Thoracic aorta endothelial cell (primary cell): Measurements from ENCODE around the gene DBNDD2. TPM values are rescaled to one million over a fixed set of nuclear protein-coding genes. Genes with fewer than 3 reads are reported as not detected.

Source experiments
- small RNA-seq: library from RNA; depleted of rRNA; stranded (forward); fragments of <200 nt; gene quantifications from one replicate; pipeline ENCODE3, GENCODE V24; 2012
- total RNA-seq: library from RNA; depleted of rRNA; stranded (reverse); fragments of >200 nt; gene quantifications from 2 replicates; pipeline ENCODE4 v1.2.3, GENCODE V29; 2012

The DBNDD2 gene
- 14.1 and 22.8 TPM in 2 replicates for total RNA-seq

GRCh38 chr20:45407783-45408645, at the start of gene DBNDD2:
Gene DBNDD2 (plus strand): TSS chr20:45408289. CDS start chr20:45408468, 179 bp downstream.

GRCh38 chr20:45362804-45363610, 45.1 kb upstream of the DBNDD2 start, which contains the start of gene SYS1:
Gene SYS1 (plus strand): TSS chr20:45363156. CDS start chr20:45363532, 376 bp downstream.

GRCh38 chr20:45378191-45378590, 29.9 kb upstream of the DBNDD2 start, which contains the start of gene TP53TG5:
Gene TP53TG5 (minus strand): TSS chr20:45378325. CDS start chr20:45378236, 89 bp downstream.

GRCh38 chr20:45415822-45416637, 7.9 kb downstream of the DBNDD2 start, which contains the start of gene PIGT:
Gene PIGT (plus strand): TSS chr20:45416141. CDS start chr20:45416157, 16 bp downstream.

Small RNAs within 50 kb of the gene (small RNA-seq; reads per million reads assigned to genes)
- not detected for gene MIR6812

Other genes with a start within 250 kb of the DBNDD2 start
- not detected in 2 replicates for gene PI3, start 233.4 kb upstream of the DBNDD2 start, total RNA-seq
- gene SEMG1, start 201.3 kb upstream of the DBNDD2 start, total RNA-seq = not detected in 2 replicates
- gene SEMG2, start 186.9 kb upstream of the DBNDD2 start, total RNA-seq = not detected in 2 replicates
- not detected in 2 replicates for gene SLPI, start 153.7 kb upstream of the DBNDD2 start, total RNA-seq
- gene RBPJL, start 101.4 kb upstream of the DBNDD2 start, total RNA-seq = not detected in 2 replicates
- not detected in 2 replicates for gene MATN4, start 100.0 kb upstream of the DBNDD2 start, total RNA-seq
- gene SDC4, start 59.9 kb upstream of the DBNDD2 start, total RNA-seq = 22.7 and 23.0 TPM in 2 replicates
- 19.3 and 22.3 TPM in 2 replicates for gene SYS1, start 45.1 kb upstream of the DBNDD2 start, total RNA-seq
- gene TP53TG5, start 30.0 kb upstream of the DBNDD2 start, total RNA-seq = not detected in 2 replicates
- gene PIGT, start 7.9 kb downstream of the DBNDD2 start, total RNA-seq = 39.2 and 41.9 TPM in 2 replicates
- not detected in 2 replicates for gene WFDC2, start 61.5 kb downstream of the DBNDD2 start, total RNA-seq
- gene SPINT3, start 107.3 kb downstream of the DBNDD2 start, total RNA-seq = not detected in 2 replicates
- not detected in 2 replicates for gene WFDC6, start 131.2 kb downstream of the DBNDD2 start, total RNA-seq
- gene EPPIN, start 139.1 kb downstream of the DBNDD2 start, total RNA-seq = not detected in 2 replicates
- gene WFDC8, start 171.0 kb downstream of the DBNDD2 start, total RNA-seq = not detected in 2 replicates
- not detected in 2 replicates for gene WFDC10A, start 221.4 kb downstream of the DBNDD2 start, total RNA-seq
- not detected in 2 replicates for gene WFDC9, start 223.0 kb downstream of the DBNDD2 start, total RNA-seq